ENCODE measurements around the gene ICOS.

Gene ICOS

DNA sequence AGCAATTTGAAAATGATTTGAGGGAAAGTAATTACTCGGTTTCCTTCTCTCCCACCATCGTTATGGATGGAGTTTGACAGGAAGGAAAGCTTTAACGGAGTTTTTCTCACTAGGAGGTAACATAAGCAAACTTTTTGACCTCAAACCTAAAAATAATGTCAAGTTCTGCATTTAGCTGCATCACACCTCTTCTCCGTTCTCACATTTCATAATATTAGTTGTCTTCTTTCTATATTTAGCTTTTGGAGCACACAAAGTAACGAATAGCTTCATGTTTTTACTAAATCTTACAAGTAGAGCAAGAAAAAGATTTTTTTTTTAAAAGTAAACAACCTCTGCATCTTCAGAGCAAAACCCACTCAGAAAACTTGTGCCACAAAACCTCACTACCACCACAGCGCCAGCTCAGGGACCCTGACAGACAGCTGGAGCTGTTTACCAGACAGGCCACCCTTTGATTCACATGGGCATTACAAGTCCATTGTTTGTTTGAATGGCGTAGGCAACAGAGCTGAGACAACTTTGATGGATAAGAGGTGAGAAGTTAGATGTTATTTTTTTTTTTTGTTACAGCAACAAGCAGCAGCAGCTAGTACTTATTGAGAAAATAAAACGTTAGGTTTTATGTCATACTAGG, 21.9 kb upstream of the ICOS start:
- in situ Hi-C loops (cut with MboI; ENCODE audit: low pct_unique_long_range_greater_than_20kb, low sequenced_read_pairs, unreplicated experiment), result loop anchor here (25.0 kb wide), 1 partner anchor 427 kb away; no protein-coding TSS in a partner anchor
- no peak for DNase-seq (ENCODE audit: low spot score)
- TF ChIP-seq, protein P1, sequence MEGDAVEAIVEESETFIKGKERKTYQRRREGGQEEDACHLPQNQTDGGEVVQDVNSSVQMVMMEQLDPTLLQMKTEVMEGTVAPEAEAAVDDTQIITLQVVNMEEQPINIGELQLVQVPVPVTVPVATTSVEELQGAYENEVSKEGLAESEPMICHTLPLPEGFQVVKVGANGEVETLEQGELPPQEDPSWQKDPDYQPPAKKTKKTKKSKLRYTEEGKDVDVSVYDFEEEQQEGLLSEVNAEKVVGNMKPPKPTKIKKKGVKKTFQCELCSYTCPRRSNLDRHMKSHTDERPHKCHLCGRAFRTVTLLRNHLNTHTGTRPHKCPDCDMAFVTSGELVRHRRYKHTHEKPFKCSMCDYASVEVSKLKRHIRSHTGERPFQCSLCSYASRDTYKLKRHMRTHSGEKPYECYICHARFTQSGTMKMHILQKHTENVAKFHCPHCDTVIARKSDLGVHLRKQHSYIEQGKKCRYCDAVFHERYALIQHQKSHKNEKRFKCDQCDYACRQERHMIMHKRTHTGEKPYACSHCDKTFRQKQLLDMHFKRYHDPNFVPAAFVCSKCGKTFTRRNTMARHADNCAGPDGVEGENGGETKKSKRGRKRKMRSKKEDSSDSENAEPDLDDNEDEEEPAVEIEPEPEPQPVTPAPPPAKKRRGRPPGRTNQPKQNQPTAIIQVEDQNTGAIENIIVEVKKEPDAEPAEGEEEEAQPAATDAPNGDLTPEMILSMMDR (IDR thresholded peaks at IDR 0.05; ENCODE audit: extremely low read depth, insufficient read depth, missing control alignments), result no peak

DNA sequence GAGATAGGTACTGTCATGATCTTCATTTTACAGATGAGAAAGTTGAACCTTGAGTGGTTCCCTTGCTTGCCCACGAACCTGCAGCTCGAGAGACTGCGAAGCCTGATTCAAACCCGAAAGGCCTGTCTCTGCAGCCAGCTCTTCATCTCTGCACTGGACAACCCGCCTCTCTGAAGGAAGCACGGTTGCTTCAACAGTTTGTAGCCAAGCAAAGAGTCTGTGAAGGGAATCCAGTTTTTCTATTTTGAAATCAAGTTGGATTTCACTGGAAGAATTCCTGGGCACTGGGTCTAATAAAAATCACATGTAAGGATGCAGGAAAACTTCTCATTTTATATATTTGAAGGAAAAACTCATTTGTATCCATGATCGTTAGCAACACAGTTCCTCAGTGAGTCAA, 21.3 kb upstream of the ICOS start:
- in situ Hi-C loops (cut with MboI; ENCODE audit: low pct_unique_long_range_greater_than_20kb, low sequenced_read_pairs, unreplicated experiment), result loop anchor here (25.0 kb wide), 1 partner anchor 428 kb away; no protein-coding TSS in a partner anchor
- DNase-seq (ENCODE audit: low spot score), result no peak
- TF ChIP-seq, protein P1 (IDR thresholded peaks at IDR 0.05; ENCODE audit: extremely low read depth, insufficient read depth, missing control alignments), result no peak

DNA sequence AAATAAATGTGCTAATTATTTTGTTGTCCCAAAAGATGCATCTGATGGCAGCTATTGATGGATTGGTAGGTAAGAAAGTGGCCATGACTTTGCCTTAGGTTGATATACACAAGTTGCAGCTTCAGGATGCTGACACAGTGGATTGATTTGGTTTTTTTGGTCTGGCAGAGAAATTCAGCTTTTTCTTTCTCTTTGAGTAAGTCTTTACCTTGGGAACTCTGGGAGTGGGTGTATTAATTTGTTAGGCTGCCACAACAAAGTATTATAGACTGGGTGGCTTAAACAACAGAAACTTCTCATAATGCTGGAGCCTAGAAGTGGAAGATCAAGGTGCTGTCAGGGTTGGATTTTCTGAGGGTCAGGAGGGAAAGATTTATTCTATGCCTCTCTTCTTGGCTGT, 19.8 kb upstream of the ICOS start:
- in situ Hi-C loops (cut with MboI; ENCODE audit: low pct_unique_long_range_greater_than_20kb, low sequenced_read_pairs, unreplicated experiment), result loop anchor here (25.0 kb wide), 1 partner anchor 429 kb away; no protein-coding TSS in a partner anchor
- DNase-seq (ENCODE audit: low spot score), result no peak
- TF ChIP-seq, protein P1 (IDR thresholded peaks at IDR 0.05; ENCODE audit: extremely low read depth, insufficient read depth, missing control alignments), result no peak

DNA sequence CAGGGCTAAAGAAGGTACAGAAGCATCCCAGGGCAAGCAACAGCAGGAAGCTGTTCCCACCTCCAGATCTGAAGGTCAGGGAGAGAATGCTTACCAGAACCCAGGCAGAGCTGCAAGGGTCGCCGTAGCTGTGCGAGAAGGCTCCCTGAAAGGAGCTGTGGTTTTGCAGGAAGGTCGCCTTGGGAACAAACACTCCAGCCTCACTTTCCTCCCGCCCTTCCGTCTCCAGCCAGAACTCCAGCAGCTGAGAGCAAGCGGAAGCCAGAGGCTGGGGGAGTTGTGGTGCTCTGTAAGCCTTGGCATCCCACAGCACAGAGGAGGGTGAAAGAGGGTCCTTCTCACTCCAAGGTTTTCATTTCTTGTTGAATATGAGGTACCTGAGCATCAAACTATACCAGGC, 18.3 kb upstream of the ICOS start:
- no peak for DNase-seq (ENCODE audit: low spot score)
- TF ChIP-seq, protein P1 (IDR thresholded peaks at IDR 0.05; ENCODE audit: extremely low read depth, insufficient read depth, missing control alignments), result no peak
- in situ Hi-C loops (cut with MboI; ENCODE audit: low pct_unique_long_range_greater_than_20kb, low sequenced_read_pairs, unreplicated experiment), result loop anchor here (25.0 kb wide), 1 partner anchor 431 kb away; no protein-coding TSS in a partner anchor

DNA sequence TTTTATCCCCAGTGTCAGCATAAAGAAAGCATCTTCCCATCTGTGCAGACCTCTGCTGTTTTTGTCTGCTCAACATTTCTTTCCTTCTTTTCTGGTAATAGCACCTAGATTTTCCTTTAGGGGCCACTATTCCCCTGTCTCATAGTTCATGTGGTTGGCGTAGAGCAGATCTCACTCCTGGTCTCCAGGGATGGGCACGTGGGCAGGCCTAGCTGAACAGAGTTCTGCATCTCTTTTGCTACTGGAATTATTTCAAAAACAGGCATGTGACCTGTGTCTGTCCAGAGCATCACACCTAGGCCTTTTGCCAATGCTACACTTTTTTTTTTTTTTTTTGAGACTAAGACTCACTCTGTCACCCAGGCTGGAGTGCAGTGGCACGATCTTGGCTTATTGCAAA, 17.7 kb upstream of the ICOS start:
- TF ChIP-seq, protein P1 (IDR thresholded peaks at IDR 0.05; ENCODE audit: extremely low read depth, insufficient read depth, missing control alignments), result no peak
- in situ Hi-C loops (cut with MboI; ENCODE audit: low pct_unique_long_range_greater_than_20kb, low sequenced_read_pairs, unreplicated experiment), result loop anchor here (25.0 kb wide), 1 partner anchor 432 kb away; no protein-coding TSS in a partner anchor
- no peak for DNase-seq (ENCODE audit: low spot score)

DNA sequence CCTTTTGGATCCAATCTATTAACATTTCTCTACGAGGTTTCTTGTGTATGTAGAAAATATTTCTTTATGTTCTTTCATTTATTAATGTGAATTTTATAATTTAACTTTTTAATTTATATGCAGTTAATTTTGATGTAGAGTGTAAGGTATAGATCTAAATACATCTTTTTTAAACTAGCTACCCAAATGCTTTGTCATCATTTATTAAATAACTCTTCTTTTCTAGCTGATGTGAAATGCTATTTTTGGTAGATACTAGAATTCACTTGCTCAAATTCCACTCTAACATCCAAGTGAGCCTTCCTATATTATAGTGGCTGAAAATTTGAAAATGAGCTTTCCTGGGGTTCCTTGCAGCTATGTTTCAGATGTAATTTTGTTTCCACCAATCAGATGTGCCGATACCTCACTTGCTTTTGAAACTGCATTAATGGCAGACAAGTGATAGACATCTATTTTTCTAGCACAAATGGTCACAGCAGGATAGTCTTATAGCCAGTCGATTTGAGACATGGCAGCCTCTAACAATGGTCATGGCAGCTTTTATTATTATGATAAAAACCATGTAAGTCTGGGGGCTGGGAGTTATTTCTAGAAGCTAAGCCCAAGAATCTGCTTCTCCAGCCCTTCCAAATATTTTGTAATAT, 10.9 kb upstream of the ICOS start:
- in situ Hi-C loops (cut with MboI; ENCODE audit: low pct_unique_long_range_greater_than_20kb, low sequenced_read_pairs, unreplicated experiment), result no loop called here
- DNase-seq (ENCODE audit: low spot score), result no peak
- TF ChIP-seq, protein P1 (IDR thresholded peaks at IDR 0.05; ENCODE audit: extremely low read depth, insufficient read depth, missing control alignments), result no peak

Measured in GM13977 (cell line).